Frontal cortex (tissue), 4 donors: Measurements from ENCODE around the gene NKG7. TPM values are rescaled to one million over a fixed set of nuclear protein-coding genes. Genes with fewer than 3 reads are reported as not detected.

Source experiments
- DNase-seq, 2 donors: peaks; one replicate each; pipeline ENCODE4 v3.0.0; 2012; ENCODE audit warnings: low spot score in 2 of 2
- FAIRE-seq: peaks from 2 replicates; lab custom pipeline; 2012; peaks lifted over from hg19 to GRCh38; lab: Jason Lieb, UNC
- total RNA-seq: library from RNA; depleted of rRNA; stranded (reverse); fragments of >200 nt; gene quantifications from one replicate; pipeline ENCODE4 v1.2.3, GENCODE V29; 2014
- donor health status: control.
- donor health status: control.
- donor health status: control.

Gene NKG7
- total RNA-seq, 1 donor from 2014 or later, result not detected

DNA sequence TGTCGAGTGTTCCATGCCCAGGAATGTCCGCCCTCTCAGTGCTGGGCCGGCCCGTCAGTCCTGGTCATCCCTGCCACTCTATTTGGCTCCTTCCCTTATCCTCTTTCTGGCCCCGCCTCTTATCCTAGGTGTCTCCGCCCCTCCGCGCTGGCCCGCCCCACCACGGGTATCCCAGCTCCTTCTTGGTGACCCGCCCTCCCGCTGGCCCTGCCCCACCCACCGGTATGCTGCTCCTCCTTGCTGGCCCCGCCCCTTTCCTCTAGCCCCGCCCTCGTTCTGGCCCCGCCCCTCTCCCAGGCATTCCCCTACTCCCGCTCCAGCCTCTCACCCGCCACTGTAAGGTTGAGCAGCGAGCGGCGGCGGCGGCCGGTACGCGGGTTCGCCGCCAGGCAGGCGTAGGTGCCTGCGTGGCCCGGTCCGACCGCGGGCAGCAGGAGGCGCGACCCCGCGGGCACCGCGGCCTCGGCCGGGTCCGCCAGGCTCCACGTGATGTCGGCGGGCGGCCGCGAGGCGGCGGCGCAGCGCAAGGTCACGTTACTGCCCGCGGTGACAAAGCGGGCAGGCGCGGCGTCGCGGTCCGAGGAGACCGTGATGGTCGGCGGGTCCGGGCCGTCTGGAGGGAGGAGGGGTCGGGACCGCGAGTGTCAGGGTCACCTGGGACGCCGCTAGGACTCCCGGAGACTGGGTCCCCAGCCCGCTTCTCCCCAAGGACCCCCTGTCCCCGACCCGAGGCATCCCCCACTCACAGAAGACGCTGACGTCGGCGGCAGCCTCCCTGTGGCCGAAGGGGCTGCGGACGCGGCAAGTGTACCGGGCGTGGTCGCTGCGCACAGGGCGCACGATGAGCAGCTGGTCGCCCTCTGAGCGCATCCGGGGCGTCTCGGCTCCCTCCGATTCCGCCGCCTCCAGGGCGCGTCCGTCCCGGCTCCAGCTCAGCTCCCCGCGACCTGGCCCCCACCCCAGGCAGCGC lies 32.5 kb downstream of the NKG7 start:
- FAIRE-seq (no peak), DNase-seq (peak; percentile 96 to 99)

DNA sequence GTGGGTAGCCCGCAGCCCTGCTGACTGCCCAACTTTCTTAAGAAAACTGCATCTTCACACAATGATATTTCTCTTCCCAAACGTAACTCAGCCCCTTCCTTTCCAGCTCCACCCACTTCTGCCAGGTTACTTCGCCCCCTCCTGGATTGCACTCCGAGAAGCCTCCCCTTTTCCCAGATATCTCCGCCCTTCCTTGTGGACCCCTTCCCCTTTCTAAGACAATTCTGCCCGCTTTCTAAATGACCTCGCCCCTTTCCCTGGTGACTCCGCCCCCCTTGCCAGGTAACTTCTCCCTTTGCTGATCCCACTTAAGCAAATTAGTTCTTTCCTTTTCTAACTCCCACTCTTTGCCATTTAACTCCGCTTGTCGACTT lies 33.2 kb downstream of the NKG7 start:
- FAIRE-seq (no peak), DNase-seq (no peak)

DNA sequence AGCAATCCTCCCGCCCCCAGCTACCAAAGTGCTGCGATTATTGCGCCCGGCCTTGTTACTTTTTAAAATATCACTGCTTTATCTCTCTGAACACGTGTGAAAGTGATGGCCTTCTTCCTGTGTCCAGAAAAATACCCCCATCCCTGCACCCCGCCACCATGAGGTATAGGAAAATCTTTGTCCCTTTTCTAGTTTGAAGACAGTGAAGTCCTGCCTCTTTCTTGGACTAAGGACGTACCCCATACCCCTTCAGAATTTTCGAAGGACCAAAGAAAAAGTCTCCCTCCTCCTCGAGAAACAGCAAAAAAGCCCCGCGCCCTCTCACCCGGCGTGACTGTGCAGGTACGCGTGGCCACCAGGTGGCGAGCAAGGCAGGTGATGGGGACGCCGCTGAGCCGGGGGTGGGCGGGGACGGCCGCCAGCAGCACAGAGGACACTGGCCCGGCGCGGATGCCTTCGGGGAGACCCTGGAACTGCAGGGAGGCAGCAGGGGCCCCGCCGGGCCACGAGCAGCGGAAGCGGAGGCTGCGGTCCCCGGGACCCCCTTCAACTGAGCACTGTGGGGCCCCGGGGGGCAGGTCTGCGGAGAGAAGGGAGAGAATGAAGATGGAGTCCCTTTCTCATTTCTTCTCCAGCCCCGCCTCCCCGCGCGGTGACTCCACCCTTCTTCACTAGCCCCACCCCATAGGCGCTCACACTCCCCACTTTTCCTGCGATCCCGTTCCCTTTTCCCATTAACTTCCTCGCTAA lies 33.7 kb downstream of the NKG7 start:
- FAIRE-seq (no peak), DNase-seq (peak; percentile 77 to 87)

DNA sequence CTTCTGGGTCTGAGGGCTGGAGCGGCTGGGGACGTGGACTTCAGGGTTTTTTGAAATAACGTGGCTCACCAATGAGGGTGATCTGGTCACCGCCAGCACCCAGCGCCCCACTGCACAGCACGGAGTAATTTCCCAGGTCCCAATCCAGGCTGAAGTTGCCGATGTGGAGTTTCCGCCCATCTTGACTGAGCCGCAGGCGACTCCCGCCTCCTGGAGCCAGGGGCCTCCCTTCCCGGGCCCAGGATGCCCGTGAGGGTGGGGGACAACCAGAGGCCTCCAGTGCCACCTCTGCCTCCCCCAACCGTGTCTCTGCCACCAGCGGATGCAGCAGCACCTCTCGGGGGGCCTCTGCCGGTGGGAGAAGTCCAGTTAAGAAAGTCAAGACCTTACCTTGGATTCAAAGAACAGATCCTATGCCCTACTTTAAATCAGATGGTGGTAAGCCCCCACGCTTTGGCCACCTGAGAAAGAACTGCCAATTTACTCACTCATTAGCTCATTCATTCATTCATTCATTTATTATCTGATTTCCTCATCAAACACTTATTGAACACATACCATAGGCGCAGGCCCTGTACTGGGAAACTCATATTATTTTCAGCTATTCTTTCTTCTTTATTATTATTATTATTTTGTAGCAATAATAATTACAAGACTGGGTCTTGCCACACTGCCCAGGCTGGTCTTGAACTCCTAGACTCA lies 34.4 kb downstream of the NKG7 start:
- FAIRE-seq, result no peak

DNA sequence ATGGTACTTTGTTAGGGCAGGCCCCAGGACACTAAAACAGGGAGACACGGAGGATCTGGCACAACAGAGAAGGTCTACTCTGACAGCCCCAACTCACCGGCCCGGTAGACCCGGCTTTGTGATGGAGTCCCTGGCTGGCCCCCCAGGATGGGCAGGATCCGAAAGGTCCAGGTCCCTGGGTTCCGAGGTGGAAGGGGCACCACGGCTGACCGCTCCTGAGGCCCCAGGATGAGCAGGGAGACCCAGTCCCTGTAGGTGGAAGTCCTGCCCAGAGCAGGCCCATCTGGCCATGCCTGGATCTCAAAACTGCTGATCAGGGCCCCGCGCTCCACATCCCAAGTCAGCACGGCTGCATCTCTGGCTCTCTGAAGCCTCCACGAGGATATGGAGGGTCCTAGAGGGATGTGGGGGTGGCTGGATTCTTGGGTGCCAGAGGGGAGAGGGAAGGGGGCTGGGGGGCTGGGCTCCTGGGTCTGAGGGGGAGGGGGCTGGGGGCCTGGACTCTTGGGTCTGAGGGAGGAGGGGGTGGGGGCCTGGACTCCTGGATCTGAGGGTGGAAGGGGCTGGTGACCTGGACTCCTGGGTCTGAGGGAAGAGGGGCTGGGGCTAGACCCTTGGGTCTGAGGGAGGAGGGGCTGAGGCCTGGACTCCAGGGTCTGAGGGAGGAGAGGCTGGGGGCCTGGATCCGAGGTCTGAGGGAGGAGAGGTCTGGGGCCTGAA lies 35.2 kb downstream of the NKG7 start:
- FAIRE-seq (no peak), DNase-seq (no peak)

More for the DNA sequence above, 34.4 kb downstream of the NKG7 start:
- DNase-seq, result no peak

DNA sequence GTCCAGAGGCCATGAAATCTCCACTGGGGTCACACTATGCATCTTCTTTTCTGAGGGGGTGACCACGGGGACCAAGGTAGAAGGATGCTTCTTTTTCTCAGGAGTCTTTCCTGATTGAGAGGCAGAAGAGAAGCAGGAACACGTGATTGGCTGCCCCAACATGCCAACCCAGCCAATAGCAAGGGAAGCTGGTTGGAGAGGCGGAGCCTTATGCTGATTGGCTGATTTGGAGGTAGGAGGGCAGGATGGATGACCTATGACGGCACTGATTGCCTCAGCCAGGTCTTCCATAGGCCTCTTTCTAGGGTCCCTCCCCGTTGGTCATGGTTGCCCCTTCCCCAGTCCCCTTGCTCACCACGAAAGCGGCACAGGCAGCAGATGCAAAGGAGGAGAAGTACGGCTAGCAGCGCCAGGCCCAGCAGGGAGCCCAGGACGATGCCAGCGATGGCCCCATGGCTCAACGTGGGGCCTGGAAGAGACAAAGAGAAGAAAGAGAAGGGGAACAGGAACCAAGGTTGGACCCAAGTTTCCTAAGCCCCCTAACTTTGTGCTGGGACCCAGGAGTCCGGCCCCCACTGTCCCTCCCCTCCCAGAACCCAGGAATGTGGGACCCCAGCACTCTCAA lies 38.5 kb downstream of the NKG7 start:
- DNase-seq (no peak), FAIRE-seq (no peak)

DNA sequence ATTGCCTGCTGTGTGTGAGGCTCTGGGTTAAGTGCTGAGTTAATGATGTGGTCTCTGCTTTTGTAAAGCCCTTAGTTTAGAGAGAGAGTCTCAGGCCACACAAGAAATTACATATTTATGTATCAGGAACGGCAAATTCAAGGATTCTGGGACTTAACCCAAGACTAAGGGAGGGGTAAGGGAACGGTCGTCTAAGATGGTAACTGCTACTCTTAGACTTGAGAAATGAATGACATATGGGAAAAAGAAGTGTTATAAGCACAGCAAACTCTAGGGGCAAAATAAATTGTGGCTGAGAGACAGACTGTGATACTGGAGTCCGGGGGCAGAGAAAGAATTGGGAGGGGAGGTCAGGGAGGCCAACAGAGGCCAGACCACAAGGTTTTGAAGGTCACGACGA lies 40.7 kb downstream of the NKG7 start:
- FAIRE-seq, result no peak

DNA sequence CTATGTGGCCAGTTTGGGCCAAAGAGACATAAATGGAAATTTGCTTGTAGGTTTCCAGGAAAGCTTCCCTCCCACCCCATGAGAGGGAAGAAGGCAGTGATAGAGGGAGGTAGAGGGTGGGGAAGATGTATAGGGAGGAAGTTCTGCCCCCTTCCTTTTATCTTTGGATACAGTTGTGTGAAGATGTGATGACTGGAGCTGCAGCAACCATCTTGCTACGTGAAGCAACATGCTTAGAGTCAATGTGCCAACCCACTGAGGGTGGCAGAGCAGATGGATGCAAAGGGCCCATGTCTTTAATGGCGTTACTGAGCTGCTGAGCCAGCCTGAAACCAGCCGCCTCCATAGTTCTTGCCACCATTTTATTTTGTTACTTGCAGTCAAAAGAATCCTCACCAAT lies 41.3 kb downstream of the NKG7 start:
- DNase-seq (no peak), FAIRE-seq (no peak)

More for the DNA sequence above, 40.7 kb downstream of the NKG7 start:
- DNase-seq, result no peak

DNA sequence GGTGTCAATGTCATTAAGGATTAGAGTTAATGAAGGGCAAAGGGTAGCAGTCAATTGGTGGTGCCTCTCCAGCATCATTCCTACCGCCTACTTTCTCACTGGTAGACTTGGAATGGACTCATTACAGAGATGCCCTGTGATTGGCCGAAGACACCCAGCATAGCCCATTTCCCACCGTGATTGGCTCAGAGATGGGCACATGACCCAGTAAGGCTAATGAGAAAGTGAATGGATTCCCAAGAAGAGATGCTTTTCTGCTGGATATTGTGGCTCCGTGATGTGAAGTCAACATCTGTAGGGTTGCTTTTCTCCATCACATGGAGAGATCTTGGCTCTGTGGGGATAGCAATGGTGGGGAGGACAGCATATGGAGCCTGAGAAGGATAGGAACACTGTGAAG lies 42.1 kb downstream of the NKG7 start:
- FAIRE-seq, result no peak
- DNase-seq, result no peak

DNA sequence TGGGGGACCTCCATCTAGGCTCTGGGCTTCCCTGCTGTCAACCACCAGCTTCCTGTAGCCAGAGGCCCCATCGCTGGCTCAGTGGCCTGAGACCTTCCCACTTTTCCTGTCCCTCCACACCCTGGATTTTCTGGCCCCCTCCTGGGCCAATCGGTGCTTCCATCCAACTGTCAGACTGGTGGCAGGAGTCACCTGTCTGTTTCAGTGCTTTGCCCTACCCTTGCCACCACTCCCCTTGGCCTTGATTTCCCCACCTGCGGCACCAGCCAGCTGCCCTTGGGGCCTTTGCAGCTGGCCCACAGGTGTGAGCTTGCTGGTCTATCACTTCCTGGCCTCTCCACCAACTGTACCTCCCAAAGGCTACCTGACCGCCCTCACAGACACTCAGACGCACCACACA lies 43.0 kb downstream of the NKG7 start:
- DNase-seq (no peak), FAIRE-seq (no peak)

DNA sequence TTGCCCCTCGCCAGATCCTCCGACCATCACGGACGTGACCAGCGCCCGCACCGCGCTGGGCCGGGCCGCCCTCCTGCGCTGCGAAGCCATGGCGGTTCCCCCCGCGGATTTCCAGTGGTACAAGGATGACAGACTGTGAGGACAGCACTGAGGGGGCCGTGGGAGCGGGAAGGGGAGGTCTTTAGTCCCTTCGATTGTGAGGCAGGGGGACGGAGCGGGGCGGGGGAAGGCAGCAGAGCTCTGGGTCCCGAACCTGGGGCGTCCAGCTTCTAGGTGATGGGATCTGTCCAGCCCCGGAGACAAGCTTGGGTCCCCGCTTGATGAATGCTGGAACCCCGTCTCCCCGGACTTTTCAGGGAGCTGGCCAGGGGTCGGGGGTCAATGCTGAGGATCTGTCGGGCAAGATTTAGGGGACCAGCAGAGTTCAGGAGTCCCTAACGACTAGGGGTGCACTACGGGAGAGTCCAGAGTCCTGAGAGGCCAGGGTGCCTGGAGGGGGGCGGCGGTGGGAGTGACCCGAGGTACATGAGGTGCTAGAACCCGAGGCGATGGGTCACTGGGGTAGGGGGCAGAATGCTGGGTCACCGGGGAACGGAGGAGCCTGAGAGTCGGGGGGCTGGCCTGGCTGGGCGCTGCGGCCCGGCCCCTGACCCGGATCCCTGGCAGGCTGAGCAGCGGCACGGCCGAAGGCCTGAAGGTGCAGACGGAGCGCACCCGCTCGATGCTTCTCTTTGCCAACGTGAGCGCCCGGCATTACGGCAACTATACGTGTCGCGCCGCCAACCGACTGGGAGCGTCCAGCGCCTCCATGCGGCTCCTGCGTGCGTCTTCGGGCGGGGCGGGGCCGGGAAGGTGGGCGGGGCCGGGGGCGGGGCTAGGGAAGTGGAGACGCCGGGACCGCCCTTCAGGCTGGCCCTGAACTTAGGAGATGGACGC lies 45.1 kb downstream of the NKG7 start:
- FAIRE-seq (no peak), DNase-seq (peak in 1 of 2 donors; percentile 76)

DNA sequence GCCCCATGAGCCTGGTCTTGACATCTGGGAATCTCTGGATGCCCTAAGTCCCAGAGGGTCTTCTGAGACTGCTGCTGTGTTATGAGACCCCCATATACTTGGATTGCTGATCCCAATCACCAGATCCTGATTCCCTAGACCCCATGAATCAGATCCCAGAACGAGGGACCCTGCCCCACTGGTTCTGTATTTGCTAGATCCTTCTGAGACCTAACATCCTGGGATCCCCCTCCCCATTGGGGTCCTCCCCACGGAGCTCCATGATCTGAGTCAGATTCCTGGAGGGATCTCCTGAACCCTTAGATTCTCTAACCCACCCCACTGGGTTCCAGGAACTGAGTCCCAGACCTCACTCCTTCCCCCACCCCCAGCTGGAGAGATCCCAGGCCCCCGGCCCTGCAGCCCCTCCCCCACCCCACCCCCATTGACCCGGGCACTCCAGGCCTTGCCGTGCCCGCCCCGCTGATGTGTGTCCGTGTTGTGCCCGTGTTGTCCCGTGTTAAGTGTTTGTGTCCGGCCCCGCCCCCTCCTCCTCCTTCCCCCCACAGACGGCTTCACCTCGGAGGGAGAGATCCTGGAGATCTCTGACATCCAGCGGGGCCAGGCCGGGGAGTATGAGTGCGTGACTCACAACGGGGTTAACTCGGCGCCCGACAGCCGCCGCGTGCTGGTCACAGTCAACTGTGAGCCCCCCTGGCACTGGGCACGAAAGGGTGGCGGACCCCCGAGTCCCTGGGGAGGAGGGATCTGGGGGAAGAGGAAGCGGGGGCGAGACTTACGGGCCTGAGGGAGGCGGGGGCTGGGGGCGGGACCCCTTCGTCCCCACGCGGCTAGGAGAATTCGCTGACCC lies 46.0 kb downstream of the NKG7 start:
- FAIRE-seq, result no peak
- DNase-seq, result no peak

DNA sequence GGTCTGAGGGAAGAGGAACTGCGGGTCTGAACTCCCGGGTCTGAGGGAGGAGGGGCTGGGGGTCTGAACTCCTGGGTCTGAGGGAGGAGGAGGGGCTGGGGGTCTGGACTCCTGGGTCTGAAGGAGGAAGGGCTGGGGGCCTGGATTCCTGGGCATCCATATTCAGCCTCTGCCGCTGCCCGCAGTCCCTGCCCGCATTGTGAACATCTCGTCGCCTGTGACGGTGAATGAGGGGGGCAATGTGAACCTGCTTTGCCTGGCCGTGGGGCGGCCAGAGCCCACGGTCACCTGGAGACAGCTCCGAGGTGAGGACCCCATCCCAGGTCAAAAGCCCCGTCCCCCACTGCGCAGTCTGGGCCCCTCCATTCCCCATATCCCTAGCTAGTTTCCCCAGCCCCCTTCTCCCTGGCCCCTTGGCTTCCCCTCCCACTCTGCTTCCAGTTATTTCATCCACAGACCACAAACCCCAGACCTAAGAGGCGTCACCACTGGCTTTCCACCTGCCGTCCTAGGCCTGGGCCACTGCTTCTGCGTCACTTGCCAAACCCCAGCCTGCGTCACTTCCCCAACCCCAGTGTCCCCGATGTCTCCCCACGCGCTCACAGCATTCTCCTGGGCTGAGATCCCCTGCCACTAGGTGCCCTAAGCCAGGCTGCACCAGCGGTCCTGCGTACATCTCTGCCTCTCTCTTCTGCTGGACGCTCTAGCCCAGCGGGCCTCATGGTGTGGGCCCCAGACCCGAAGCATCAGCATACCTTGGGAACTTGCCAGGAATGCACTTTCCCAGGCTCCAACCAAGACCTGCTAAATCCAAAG lies 47.1 kb downstream of the NKG7 start:
- DNase-seq, result no peak
- FAIRE-seq, result no peak

DNA sequence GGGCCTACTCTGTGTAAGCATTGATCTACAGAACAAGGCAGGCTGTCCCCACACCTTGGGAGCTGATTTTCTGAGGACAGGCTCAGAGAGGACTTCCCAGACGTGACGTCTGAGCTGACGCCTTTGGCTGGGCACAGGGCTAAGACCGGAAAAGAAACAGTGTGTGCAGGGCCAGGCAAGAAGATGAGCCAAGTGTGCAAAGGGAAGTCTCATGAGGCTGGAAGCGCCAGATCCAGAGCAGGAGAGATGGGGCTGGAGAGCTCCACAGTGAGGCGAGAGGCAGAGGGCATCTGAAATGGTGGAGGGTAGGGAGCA lies 48.3 kb downstream of the NKG7 start:
- DNase-seq (no peak), FAIRE-seq (no peak)

DNA sequence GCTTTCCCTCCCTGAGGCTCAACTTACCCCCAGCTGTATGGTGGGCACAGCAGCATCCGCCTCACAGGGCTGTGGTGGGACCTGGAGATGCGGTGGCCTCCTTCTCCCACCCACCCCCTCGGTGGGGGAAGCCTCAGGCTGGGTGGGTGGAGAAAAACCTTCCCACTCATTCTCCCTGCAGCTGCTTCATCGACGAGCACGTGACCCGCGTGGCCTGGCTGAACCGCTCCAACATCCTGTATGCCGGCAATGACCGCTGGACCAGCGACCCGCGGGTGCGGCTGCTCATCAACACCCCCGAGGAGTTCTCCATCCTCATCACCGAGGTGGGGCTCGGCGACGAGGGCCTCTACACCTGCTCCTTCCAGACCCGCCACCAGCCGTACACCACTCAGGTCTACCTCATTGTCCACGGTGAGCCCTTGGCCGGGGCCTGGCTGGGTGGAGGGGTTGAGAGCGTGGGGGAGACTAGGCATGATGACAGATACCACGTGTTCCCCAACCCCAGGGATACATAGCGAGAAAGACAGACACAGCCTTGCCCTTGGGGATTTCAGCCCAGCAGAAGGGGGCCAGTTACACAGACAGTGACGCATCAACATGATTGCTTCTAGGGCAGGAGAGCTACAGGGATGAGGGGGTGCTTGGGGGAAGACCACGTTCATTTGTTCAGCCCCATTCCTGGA lies 48.8 kb downstream of the NKG7 start:
- no peak for DNase-seq
- FAIRE-seq, result no peak

DNA sequence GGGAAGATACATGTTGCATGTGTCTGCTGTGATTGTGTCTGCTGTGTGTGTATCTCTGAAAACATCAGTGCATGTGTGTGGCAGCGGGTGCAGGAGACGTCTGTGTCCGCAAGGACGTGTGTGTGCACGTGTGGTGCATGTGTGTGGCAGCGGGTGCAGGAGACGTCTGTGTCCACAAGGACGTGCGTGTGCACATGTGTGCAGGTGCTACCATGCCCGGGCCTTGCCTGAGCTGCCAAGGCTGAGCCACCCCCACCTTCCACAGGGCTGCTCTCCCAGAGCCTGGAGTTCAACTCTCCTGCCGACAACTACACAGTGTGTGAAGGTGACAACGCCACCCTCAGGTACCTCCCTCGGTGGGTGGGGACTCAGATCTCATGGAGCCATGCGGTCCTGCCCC lies 50.7 kb downstream of the NKG7 start:
- FAIRE-seq (no peak), DNase-seq (no peak)
